K562 (cell line): Measurements from ENCODE around the gene IL17RC. TPM values are rescaled to one million over a fixed set of nuclear protein-coding genes. Genes with fewer than 3 reads are reported as not detected.
A peak's percentile ranks its signal among the peaks of the same experiment; 100 is the strongest.

Source experiments
- ATF3 ChIP-seq, 2 experiments: fragments of 450-650 bp in 1 of 2; sonication (generic) in 1 of 2; formaldehyde crosslinking in 1 of 2; IDR thresholded peaks in 1 of 2; conservative IDR thresholded peaks in 1 of 2; 2 replicates each; pipeline versions ENCODE4 v1.6.1 to v1.8.1; 2016 to 2023; ENCODE audit warnings: mild to moderate bottlenecking in 2 of 2, moderate library complexity in 2 of 2, inconsistent platforms in 1 of 2, missing genetic modification reagents in 1 of 2
- FOXA1 ChIP-seq: fragments of 450-650 bp; IDR thresholded peaks from 2 replicates; pipeline ENCODE4 v1.6.1; 2016; ENCODE audit warnings: mild to moderate bottlenecking, borderline replicate concordance
- HINFP ChIP-seq: fragments of 450-650 bp; conservative IDR thresholded peaks from 2 replicates; pipeline ENCODE4 v1.6.1; 2016; ENCODE audit warnings: missing genetic modification characterization, low read depth, mild to moderate bottlenecking, control low read depth, missing compliant biosample characterization
- PATZ1 ChIP-seq: fragments of 250-450 bp; sonication (Bioruptor Pico); IDR thresholded peaks from 2 replicates; pipeline ENCODE4 v1.5.0; 2020; ENCODE audit warnings: mild to moderate bottlenecking, borderline replicate concordance
- POLR2H ChIP-seq: IDR thresholded peaks from 2 replicates; pipeline ENCODE4 v1.6.1; 2016; ENCODE audit warnings: missing genetic modification characterization, low read depth, mild to moderate bottlenecking, control low read depth, missing compliant biosample characterization, moderate library complexity
- POU5F1 ChIP-seq: fragments of 150-350 bp; IDR thresholded peaks from 2 replicates; pipeline ENCODE4 v1.6.1; 2014; ENCODE audit warnings: borderline replicate concordance, low read length, low read depth, mild to moderate bottlenecking; ENCODE audit not compliant: partially characterized antibody
- SMARCE1 ChIP-seq: fragments of 450-650 bp; IDR thresholded peaks from 2 replicates; pipeline ENCODE4 v1.7.1; 2016; ENCODE audit warnings: mild to moderate bottlenecking
- polyA plus RNA-seq, 8 experiments: library from polyadenylated mRNA; depleted of rRNA in 4 of 8; stranded (reverse) in 5 of 8; unstranded in 3 of 8; fragments of >200 nt; fragmentation: Nextera tagmentation in 2 of 8; fragmentation: Illumina TruSeq in 1 of 8; extraction: Ambion mirVana in 2 of 8; extraction: Trizol in 1 of 8; gene quantifications; 2 replicates each; pipeline versions ENCODE4 v1.2.1 to v1.2.3, GENCODE V29; 2011 to 2014; ENCODE audit warnings: inconsistent platforms in 1 of 8, missing spikeins in 1 of 8
- total RNA-seq, 7 experiments: library from RNA; depleted of rRNA in 6 of 7; stranded (reverse); fragments of >200 nt in 6 of 7; fragmentation: Illumina TruSeq in 2 of 7; extraction: Trizol in 2 of 7; gene quantifications; 2 replicates each; pipeline versions ENCODE4 v1.2.1 to v1.2.3, GENCODE V29; 2011 to 2021; ENCODE audit warnings: low replicate concordance in 1 of 7

Gene IL17RC
- total and polyA plus RNA-seq, 9 of the 15 experiments (the other 6 are each of a cell fraction or from before 2014, with no cell fraction given): 0.15 to 11.4 (median 7.1) TPM; not detected in 1

- no peak for TF ChIP-seq ATF3 (IDR thresholded peaks at IDR 0.05)
- TF ChIP-seq ATF3 (CRISPR knock-in tag; conservative IDR thresholded peaks at IDR 0.05): 0 out of 2 replicates have a peak, but pooled peaks have one; percentile 32
- no peak for TF ChIP-seq POU5F1
- 0 out of 2 replicates have a peak, but pooled peaks have one; percentile 8 for TF ChIP-seq SMARCE1
- TF ChIP-seq HINFP (tag): no peak
- no peak for TF ChIP-seq POLR2H
- TF ChIP-seq PATZ1 (CRISPR knock-in tag): no peak
- TF ChIP-seq FOXA1: no peak
These were observed 17.3 kb downstream of the IL17RC start (continued) for GRCh38 chr3:9934235-9934621.
